ENCODE measurements around the gene UST. TPM values are rescaled to one million over a fixed set of nuclear protein-coding genes. Genes with fewer than 3 reads are reported as not detected.

Gene UST
- total RNA-seq, 1 donor from 2014 or later, result 0.25 TPM

GRCh38 chr6:149056777-149057463 is 310.1 kb downstream of the UST start:
- intact Hi-C loops (cut with micrococcal nuclease), result no loop called here

- intact Hi-C loops (cut with micrococcal nuclease), result no loop called here
Observed at GRCh38 chr6:149057464-149057840, 310.6 kb downstream of the UST start.

GRCh38 chr6:149059557-149059956 is 312.7 kb downstream of the UST start:
- intact Hi-C loops (cut with micrococcal nuclease), result no loop called here

- intact Hi-C loops (cut with micrococcal nuclease), result loop anchor here (1.0 kb wide), 2 partner anchors 13 to 29 kb away; no protein-coding TSS in a partner anchor
Observed at GRCh38 chr6:149060300-149060984, 313.6 kb downstream of the UST start.

GRCh38 chr6:149060985-149061760 is 314.3 kb downstream of the UST start:
- intact Hi-C loops (cut with micrococcal nuclease), result loop anchor here (1.0 kb wide), 2 partner anchors 14 to 30 kb away; no protein-coding TSS in a partner anchor

GRCh38 chr6:149061930-149062329 is 315.1 kb downstream of the UST start:
- intact Hi-C loops (cut with micrococcal nuclease), result no loop called here

GRCh38 chr6:149062653-149063348 is 316.0 kb downstream of the UST start:
- intact Hi-C loops (cut with micrococcal nuclease), result no loop called here

- intact Hi-C loops (cut with micrococcal nuclease), result no loop called here
Observed at GRCh38 chr6:149063468-149063867, 316.6 kb downstream of the UST start.

- intact Hi-C loops (cut with micrococcal nuclease), result no loop called here
Observed at GRCh38 chr6:149064001-149064659, 317.3 kb downstream of the UST start.

GRCh38 chr6:149064660-149065015 is 317.8 kb downstream of the UST start:
- intact Hi-C loops (cut with micrococcal nuclease), result no loop called here

- intact Hi-C loops (cut with micrococcal nuclease), result no loop called here
Observed at GRCh38 chr6:149065121-149065520, 318.3 kb downstream of the UST start.

- intact Hi-C loops (cut with micrococcal nuclease), result no loop called here
Observed at GRCh38 chr6:149065658-149066556, 319.1 kb downstream of the UST start.

- intact Hi-C loops (cut with micrococcal nuclease), result no loop called here
Observed at GRCh38 chr6:149071997-149072396, 325.2 kb downstream of the UST start.

GRCh38 chr6:149074832-149075258 is 328.0 kb downstream of the UST start:
- intact Hi-C loops (cut with micrococcal nuclease), result no loop called here

GRCh38 chr6:149075616-149076354 is 329.0 kb downstream of the UST start:
- intact Hi-C loops (cut with micrococcal nuclease), result no loop called here

GRCh38 chr6:149076355-149076734 is 329.5 kb downstream of the UST start:
- intact Hi-C loops (cut with micrococcal nuclease), result no loop called here

- intact Hi-C loops (cut with micrococcal nuclease), result no loop called here
Observed at GRCh38 chr6:149077208-149077607, 330.4 kb downstream of the UST start.

GRCh38 chr6:149078211-149078782 is 331.5 kb downstream of the UST start:
- intact Hi-C loops (cut with micrococcal nuclease), result no loop called here

- intact Hi-C loops (cut with micrococcal nuclease), result no loop called here
Observed at GRCh38 chr6:149079456-149079855, 332.6 kb downstream of the UST start.

All from T-helper 2 cell treated with Interferon-gamma antibody and Interleukin-4, amounts not matched to agents 100 ng/mL and 5 ng/mL, for 36 hours (primary cell).